Stimulated activated CD8-positive, alpha-beta memory T cell treated with anti-CD3 and anti-CD28 coated beads, Interleukin-4, amount 100 ng/mL, for 4 hours (primary cell): ENCODE results near the gene SIAH2.

Experiments used
- DNase-seq, 2 donors: peaks; one replicate each; pipeline ENCODE4 v3.0.0-alpha.2; 2020; ENCODE audit warnings: low read depth in 2 of 2, low spot score in 1 of 2

SIAH2 gene

GRCh38 chr3:150734795-150735119 is 28.2 kb downstream of the SIAH2 start:
- no peak for DNase-seq

GRCh38 chr3:150733936-150734794 is 28.8 kb downstream of the SIAH2 start:
- DNase-seq: no peak

GRCh38 chr3:150733373-150733935 is 29.5 kb downstream of the SIAH2 start:
- DNase-seq: no peak

- no peak for DNase-seq
These were observed 33.1 kb downstream of the SIAH2 start for GRCh38 chr3:150729682-150730360.

- no peak for DNase-seq
These were observed 35.1 kb downstream of the SIAH2 start for GRCh38 chr3:150727653-150728502.

GRCh38 chr3:150725548-150725947 is 37.4 kb downstream of the SIAH2 start:
- no peak for DNase-seq

GRCh38 chr3:150723946-150724345 is 39.0 kb downstream of the SIAH2 start:
- DNase-seq: no peak

GRCh38 chr3:150722267-150722666 is 40.7 kb downstream of the SIAH2 start:
- DNase-seq: no peak

GRCh38 chr3:150721285-150722130 is 41.5 kb downstream of the SIAH2 start:
- DNase-seq: no peak

- DNase-seq: no peak
These were observed 42.5 kb downstream of the SIAH2 start for GRCh38 chr3:150720444-150720843.

GRCh38 chr3:150710097-150710496 is 52.9 kb downstream of the SIAH2 start:
- no peak for DNase-seq

- DNase-seq: peak; percentile 29 to 49
These were observed 59.1 kb downstream of the SIAH2 start, which contains the start of gene ERICH6 for GRCh38 chr3:150703756-150704344. Gene ERICH6, minus strand, starts transcription at chr3:150703920. Its CDS starts 22 bp downstream, at chr3:150703898.

GRCh38 chr3:150703299-150703755 is 59.6 kb downstream of the SIAH2 start:
- peak; percentile 6 to 19 for DNase-seq

- no peak for DNase-seq
These were observed 63.8 kb downstream of the SIAH2 start for GRCh38 chr3:150699068-150699639.

GRCh38 chr3:150697646-150698045 is 65.3 kb downstream of the SIAH2 start:
- DNase-seq: no peak

- DNase-seq: no peak
These were observed 71.4 kb downstream of the SIAH2 start for GRCh38 chr3:150691414-150692040.
